Measurements from ENCODE around the gene TRIM9. TPM values are rescaled to one million over a fixed set of nuclear protein-coding genes. Genes with fewer than 3 reads are reported as not detected.
"Not testable (repeated sequence)": the region's sequence is repeated elsewhere in the genome, so short reads cannot be mapped to it uniquely, and the experiment has no call there.

The TRIM9 gene
- total and polyA plus RNA-seq, 2 of the 4 experiments (the other 2 are of a cell fraction), result under 0.01 to 0.09 TPM

GRCh38 chr14:50994158-50994557, 100.7 kb downstream of the TRIM9 start:
- H2AK9ac ChIP-seq (replicated peaks; ENCODE audit: low read depth, low read length, poor library complexity); CTCF ChIA-PET; H3K4ac ChIP-seq (ENCODE audit: low read depth, low read length); DNase-seq; H4K91ac ChIP-seq (ENCODE audit: insufficient read depth, low read depth, low read length); H2BK120ac ChIP-seq (ENCODE audit: low read depth, low read length); H4K20me1 ChIP-seq (ENCODE audit: insufficient read depth, low read length); H3K4me2 ChIP-seq (ENCODE audit: low read depth, low read length); ATAC-seq (ENCODE audit: low read depth); H3K79me1 ChIP-seq (ENCODE audit: low read depth in 1 of 2, low read length in 2 of 2); H3K9me1 ChIP-seq (ENCODE audit: insufficient read depth, low read length); H3K9me3 ChIP-seq (ENCODE audit: control insufficient read depth, insufficient read depth, low read length); BruUV-seq (replicated peaks); H2AFZ ChIP-seq (replicated peaks; ENCODE audit: low read length, poor library complexity); H3K18ac ChIP-seq (ENCODE audit: low read depth, low read length); H2BK20ac ChIP-seq (ENCODE audit: low read depth, low read length); H4K8ac ChIP-seq (ENCODE audit: low read depth in 2 of 2, low read length in 2 of 2); H3K23ac ChIP-seq (ENCODE audit: low read depth, low read length); H2AK5ac ChIP-seq (ENCODE audit: low read depth, low read length); intact Hi-C loops (cut with micrococcal nuclease); H3K36me3 ChIP-seq (ENCODE audit: control insufficient read depth, insufficient read depth, low read length); H4K5ac ChIP-seq (ENCODE audit: low read depth, low read length); H3K4me1 ChIP-seq (ENCODE audit: control insufficient read depth, insufficient read depth, low read length); dilution Hi-C loops (cut with HindIII; ENCODE audit: low sequenced_read_pairs, unreplicated experiment); in situ Hi-C loops (cut with MboI; ENCODE audit: low sequenced_read_pairs); H2BK5ac ChIP-seq (ENCODE audit: low read depth, low read length, poor library complexity, severe bottlenecking); H3K56ac ChIP-seq (ENCODE audit: extremely low read depth, insufficient read depth, low read length); H3K4me3 ChIP-seq (ENCODE audit: insufficient read depth, low read depth, low read length); H3K14ac ChIP-seq (replicated peaks; ENCODE audit: low read depth, low read length); POLR2A ChIA-PET (ENCODE audit: unreplicated experiment); H2BK15ac ChIP-seq (ENCODE audit: low read depth, low read length); H3K27ac ChIP-seq (ENCODE audit: insufficient read depth, low read length); H3K9ac ChIP-seq (ENCODE audit: low read depth, low read length): not testable (repeated sequence)
- peaks cover 25% of the 10 kb centered on the region for H3K27me3 ChIP-seq (ENCODE audit: control insufficient read depth, insufficient read depth, low read length)

All from IMR-90 (cell line).